ENCODE results near the gene CACFD1. TPM values are rescaled to one million over a fixed set of nuclear protein-coding genes. Genes with fewer than 3 reads are reported as not detected.

Gene CACFD1
- total and polyA plus RNA-seq, 2 of the 13 experiments (the other 11 are each of a cell fraction or from before 2014, with no cell fraction given): 13.8 to 14.6 TPM

DNA sequence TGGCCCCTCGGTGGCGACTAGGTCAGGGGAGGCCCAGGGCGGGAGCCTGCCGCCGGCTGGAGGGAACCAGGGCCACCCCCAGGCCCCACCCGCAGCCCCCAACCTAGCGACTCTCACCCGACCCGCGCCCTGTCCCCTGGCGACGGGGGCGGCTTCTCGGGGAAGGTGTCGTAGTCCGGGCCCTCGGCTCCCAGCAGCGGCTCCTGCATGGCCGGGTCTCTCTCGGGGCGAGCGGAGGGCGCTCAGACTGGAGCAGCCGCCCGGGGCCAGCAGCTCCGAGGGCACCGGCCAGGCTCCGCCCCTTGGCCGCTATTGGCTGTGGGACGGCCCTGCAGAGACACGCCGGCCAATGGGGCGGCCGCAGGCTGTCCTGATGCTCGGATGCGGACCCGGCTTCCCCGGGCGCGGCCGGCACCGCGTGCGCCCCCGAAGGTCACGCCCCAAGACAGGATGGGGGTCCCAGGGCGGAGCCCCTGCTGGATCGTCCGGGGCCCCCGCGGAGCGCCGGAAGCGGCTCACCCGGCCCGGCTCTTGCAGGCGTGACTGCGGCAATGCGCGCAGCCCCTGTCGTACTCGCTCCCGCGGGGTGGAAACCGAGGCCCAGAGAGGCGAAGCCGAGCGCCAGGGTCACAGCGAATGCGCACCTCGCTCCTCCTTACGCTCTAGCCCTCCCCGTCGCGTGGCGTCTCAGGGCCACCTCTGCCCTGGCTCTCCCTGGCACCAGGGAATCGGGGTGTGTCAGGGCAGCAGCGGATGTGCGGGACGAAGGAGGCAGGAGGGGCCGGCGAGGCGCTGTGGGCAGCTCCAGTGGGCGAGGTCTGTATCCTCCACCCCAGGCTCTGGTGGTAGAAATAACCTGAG is 19.3 kb downstream of the CACFD1 start, which contains the start of gene SLC2A6 (continued):
- TF ChIP-seq THAP11 (CRISPR knock-in tag; IDR thresholded peaks at IDR 0.05) (no peak), YY1 (IDR thresholded peaks at IDR 0.05; ENCODE audit: insufficient read depth, insufficient replicate concordance, low read depth, low read length) (no peak), SP140L (CRISPR knock-in tag; IDR thresholded peaks at IDR 0.05; ENCODE audit: borderline replicate concordance) (no peak), ZNF431 (CRISPR knock-in tag; IDR thresholded peaks at IDR 0.05; ENCODE audit: borderline replicate concordance, low read depth) (no peak), KDM1A (CRISPR knock-in tag; IDR thresholded peaks at IDR 0.05) (no peak), ARNT (IDR thresholded peaks at IDR 0.05) (no peak), ZNF678 (CRISPR knock-in tag; IDR thresholded peaks at IDR 0.05) (0 out of 2 replicates have a peak, but pooled peaks have one; percentile 41), SOX6 (IDR thresholded peaks at IDR 0.05) (no peak), SOX6 (CRISPR knock-in tag; IDR thresholded peaks at IDR 0.05) (no peak; the same call in 1 of the 2 replicates), ADNP (CRISPR knock-in tag; IDR thresholded peaks at IDR 0.05) (no peak), ATF7 (IDR thresholded peaks at IDR 0.05) (no peak), ATF7 (CRISPR knock-in tag; IDR thresholded peaks at IDR 0.05) (0 out of 2 replicates have a peak, but pooled peaks have one; percentile 26), SSRP1 (CRISPR knock-in tag; IDR thresholded peaks at IDR 0.05) (no peak), PITX1 (CRISPR knock-in tag; IDR thresholded peaks at IDR 0.05) (no peak), AGO2 (optimal IDR thresholded peaks at IDR 0.05; ENCODE audit: low read depth, low read length) (no peak), ZNF672 (CRISPR knock-in tag; IDR thresholded peaks at IDR 0.05) (no peak), DNMT1 (CRISPR knock-in tag; IDR thresholded peaks at IDR 0.05) (no peak), HNRNPUL1 (IDR thresholded peaks at IDR 0.05; ENCODE audit: low read depth, low read length) (no peak), XRCC5 (optimal IDR thresholded peaks at IDR 0.05; ENCODE audit: low read length) (peak; percentile 43), ZNF607 (CRISPR knock-in tag; IDR thresholded peaks at IDR 0.05; ENCODE audit: borderline replicate concordance) (no peak)
- TF ChIP-seq, protein P1, sequence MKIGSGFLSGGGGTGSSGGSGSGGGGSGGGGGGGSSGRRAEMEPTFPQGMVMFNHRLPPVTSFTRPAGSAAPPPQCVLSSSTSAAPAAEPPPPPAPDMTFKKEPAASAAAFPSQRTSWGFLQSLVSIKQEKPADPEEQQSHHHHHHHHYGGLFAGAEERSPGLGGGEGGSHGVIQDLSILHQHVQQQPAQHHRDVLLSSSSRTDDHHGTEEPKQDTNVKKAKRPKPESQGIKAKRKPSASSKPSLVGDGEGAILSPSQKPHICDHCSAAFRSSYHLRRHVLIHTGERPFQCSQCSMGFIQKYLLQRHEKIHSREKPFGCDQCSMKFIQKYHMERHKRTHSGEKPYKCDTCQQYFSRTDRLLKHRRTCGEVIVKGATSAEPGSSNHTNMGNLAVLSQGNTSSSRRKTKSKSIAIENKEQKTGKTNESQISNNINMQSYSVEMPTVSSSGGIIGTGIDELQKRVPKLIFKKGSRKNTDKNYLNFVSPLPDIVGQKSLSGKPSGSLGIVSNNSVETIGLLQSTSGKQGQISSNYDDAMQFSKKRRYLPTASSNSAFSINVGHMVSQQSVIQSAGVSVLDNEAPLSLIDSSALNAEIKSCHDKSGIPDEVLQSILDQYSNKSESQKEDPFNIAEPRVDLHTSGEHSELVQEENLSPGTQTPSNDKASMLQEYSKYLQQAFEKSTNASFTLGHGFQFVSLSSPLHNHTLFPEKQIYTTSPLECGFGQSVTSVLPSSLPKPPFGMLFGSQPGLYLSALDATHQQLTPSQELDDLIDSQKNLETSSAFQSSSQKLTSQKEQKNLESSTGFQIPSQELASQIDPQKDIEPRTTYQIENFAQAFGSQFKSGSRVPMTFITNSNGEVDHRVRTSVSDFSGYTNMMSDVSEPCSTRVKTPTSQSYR (CRISPR knock-in tag; IDR thresholded peaks at IDR 0.05; ENCODE audit: borderline replicate concordance): no peak
- TF ChIP-seq, protein P2, sequence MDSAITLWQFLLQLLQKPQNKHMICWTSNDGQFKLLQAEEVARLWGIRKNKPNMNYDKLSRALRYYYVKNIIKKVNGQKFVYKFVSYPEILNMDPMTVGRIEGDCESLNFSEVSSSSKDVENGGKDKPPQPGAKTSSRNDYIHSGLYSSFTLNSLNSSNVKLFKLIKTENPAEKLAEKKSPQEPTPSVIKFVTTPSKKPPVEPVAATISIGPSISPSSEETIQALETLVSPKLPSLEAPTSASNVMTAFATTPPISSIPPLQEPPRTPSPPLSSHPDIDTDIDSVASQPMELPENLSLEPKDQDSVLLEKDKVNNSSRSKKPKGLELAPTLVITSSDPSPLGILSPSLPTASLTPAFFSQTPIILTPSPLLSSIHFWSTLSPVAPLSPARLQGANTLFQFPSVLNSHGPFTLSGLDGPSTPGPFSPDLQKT (CRISPR knock-in tag; IDR thresholded peaks at IDR 0.05; ENCODE audit: borderline replicate concordance): no peak
- TF ChIP-seq, protein P3, sequence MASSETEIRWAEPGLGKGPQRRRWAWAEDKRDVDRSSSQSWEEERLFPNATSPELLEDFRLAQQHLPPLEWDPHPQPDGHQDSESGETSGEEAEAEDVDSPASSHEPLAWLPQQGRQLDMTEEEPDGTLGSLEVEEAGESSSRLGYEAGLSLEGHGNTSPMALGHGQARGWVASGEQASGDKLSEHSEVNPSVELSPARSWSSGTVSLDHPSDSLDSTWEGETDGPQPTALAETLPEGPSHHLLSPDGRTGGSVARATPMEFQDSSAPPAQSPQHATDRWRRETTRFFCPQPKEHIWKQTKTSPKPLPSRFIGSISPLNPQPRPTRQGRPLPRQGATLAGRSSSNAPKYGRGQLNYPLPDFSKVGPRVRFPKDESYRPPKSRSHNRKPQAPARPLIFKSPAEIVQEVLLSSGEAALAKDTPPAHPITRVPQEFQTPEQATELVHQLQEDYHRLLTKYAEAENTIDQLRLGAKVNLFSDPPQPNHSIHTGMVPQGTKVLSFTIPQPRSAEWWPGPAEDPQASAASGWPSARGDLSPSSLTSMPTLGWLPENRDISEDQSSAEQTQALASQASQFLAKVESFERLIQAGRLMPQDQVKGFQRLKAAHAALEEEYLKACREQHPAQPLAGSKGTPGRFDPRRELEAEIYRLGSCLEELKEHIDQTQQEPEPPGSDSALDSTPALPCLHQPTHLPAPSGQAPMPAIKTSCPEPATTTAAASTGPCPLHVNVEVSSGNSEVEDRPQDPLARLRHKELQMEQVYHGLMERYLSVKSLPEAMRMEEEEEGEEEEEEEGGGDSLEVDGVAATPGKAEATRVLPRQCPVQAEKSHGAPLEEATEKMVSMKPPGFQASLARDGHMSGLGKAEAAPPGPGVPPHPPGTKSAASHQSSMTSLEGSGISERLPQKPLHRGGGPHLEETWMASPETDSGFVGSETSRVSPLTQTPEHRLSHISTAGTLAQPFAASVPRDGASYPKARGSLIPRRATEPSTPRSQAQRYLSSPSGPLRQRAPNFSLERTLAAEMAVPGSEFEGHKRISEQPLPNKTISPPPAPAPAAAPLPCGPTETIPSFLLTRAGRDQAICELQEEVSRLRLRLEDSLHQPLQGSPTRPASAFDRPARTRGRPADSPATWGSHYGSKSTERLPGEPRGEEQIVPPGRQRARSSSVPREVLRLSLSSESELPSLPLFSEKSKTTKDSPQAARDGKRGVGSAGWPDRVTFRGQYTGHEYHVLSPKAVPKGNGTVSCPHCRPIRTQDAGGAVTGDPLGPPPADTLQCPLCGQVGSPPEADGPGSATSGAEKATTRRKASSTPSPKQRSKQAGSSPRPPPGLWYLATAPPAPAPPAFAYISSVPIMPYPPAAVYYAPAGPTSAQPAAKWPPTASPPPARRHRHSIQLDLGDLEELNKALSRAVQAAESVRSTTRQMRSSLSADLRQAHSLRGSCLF (CRISPR knock-in tag; IDR thresholded peaks at IDR 0.05; ENCODE audit: borderline replicate concordance): no peak

All from HepG2 (cell line).